ENCODE data around the gene EIF3J. TPM values are rescaled to one million over a fixed set of nuclear protein-coding genes. Genes with fewer than 3 reads are reported as not detected.
"Not testable (repeated sequence)": the region's sequence is repeated elsewhere in the genome, so short reads cannot be mapped to it uniquely, and the experiment has no call there.

EIF3J gene
- total RNA-seq, 6 donors from 2014 or later: 25.3 to 82.2 (median 58.3) TPM

DNA sequence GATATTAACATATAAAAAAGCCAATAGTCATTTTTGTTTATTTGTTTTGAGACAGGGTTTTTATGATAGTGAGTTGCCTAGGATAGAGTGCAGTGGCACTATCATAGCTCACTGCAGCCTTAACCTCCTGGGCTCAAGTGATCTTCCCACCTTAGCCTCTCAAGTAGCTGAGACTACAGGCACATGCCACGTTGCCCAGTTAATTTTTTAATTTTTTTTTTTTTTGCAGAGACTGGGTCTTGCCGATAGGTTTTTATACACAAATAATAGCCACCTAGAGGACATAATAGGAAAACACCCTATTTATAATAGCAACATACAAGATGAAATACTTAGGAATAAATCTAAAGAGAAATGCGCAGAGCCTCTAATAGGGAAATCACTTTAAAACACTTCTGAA is 13.3 kb downstream of the EIF3J start:
- H3K9me3 ChIP-seq: no peaks in the 10 kb centered on the region
- H3K4me3 ChIP-seq: no peak overlapping the region
- DNase-seq (no peak), ATAC-seq (ENCODE audit: low FRiP score in 2 of 2) (peak in 1 of 2 donors; percentile 40)
- TF ChIP-seq POLR2A (IDR thresholded peaks at IDR 0.05) (no peak), POLR2AphosphoS5 (IDR thresholded peaks at IDR 0.05) (no peak)
- TF ChIP-seq, protein P1, sequence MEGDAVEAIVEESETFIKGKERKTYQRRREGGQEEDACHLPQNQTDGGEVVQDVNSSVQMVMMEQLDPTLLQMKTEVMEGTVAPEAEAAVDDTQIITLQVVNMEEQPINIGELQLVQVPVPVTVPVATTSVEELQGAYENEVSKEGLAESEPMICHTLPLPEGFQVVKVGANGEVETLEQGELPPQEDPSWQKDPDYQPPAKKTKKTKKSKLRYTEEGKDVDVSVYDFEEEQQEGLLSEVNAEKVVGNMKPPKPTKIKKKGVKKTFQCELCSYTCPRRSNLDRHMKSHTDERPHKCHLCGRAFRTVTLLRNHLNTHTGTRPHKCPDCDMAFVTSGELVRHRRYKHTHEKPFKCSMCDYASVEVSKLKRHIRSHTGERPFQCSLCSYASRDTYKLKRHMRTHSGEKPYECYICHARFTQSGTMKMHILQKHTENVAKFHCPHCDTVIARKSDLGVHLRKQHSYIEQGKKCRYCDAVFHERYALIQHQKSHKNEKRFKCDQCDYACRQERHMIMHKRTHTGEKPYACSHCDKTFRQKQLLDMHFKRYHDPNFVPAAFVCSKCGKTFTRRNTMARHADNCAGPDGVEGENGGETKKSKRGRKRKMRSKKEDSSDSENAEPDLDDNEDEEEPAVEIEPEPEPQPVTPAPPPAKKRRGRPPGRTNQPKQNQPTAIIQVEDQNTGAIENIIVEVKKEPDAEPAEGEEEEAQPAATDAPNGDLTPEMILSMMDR (IDR thresholded peaks at IDR 0.05): peak in 1 of 6 experiments; percentile 16
- peaks cover 7 to 22% (median 11%) of the 10 kb centered on the region in 4 donors for H3K4me1 ChIP-seq
- H3K27ac ChIP-seq: no peak overlapping the region
- 32 to 34% methylated on average over 3 of the region's 3 CpGs for WGBS, 2 donors
- H3K36me3 ChIP-seq: peaks cover 0 to 41% (median 22%) of the 10 kb centered on the region in 4 donors
- H3K27me3 ChIP-seq: no peaks in the 10 kb centered on the region

GRCh38 chr15:44550734-44551133 is 13.8 kb downstream of the EIF3J start:
- DNase-seq: no peak
- peaks cover 7 to 20% (median 8%) of the 10 kb centered on the region in 4 donors for H3K4me1 ChIP-seq
- TF ChIP-seq, protein P1 (IDR thresholded peaks at IDR 0.05): no peak
- TF ChIP-seq POLR2AphosphoS5 (IDR thresholded peaks at IDR 0.05) (no peak), EP300 (IDR thresholded peaks at IDR 0.05) (no peak), POLR2A (IDR thresholded peaks at IDR 0.05) (no peak)
- H3K9me3 ChIP-seq: no peaks in the 10 kb centered on the region
- WGBS, 2 donors: 94% methylated on average over 4 of the region's 4 CpGs
- ATAC-seq (ENCODE audit: low FRiP score in 2 of 2): no peak
- no peaks in the 10 kb centered on the region for H3K27me3 ChIP-seq
- H3K27ac ChIP-seq: no peak overlapping the region
- H3K36me3 ChIP-seq: peaks cover 0 to 46% (median 26%) of the 10 kb centered on the region in 4 donors
- no peak overlapping the region for H3K4me3 ChIP-seq

GRCh38 chr15:44554934-44555723 is 18.2 kb downstream of the EIF3J start:
- no peak for ATAC-seq (ENCODE audit: low FRiP score in 2 of 2)
- no peak for DNase-seq
- Histone ChIP-seq H3K27ac (peak overlapping the region in 1 of 4 donors; percentile 6), H3K4me1 (peaks cover 0 to 7% (median 1%) of the 10 kb centered on the region in 4 donors), H3K36me3 (peaks cover 24 to 90% (median 63%) of the 10 kb centered on the region in 4 donors), H3K27me3 (no peaks in the 10 kb centered on the region), H3K4me3 (no peak overlapping the region), H3K9me3 (no peaks in the 10 kb centered on the region)
- no peak for TF ChIP-seq POLR2AphosphoS5 (IDR thresholded peaks at IDR 0.05)
- TF ChIP-seq, protein P1 (IDR thresholded peaks at IDR 0.05): no peak
- TF ChIP-seq POLR2A (IDR thresholded peaks at IDR 0.05): no peak
- TF ChIP-seq EP300 (IDR thresholded peaks at IDR 0.05): no peak
- WGBS, 2 donors: 81 to 86% methylated on average over 4 of the region's 4 CpGs

- ATAC-seq (ENCODE audit: low FRiP score in 2 of 2); H3K4me1 ChIP-seq; H3K27me3 ChIP-seq; DNase-seq; H3K9me3 ChIP-seq; H3K27ac ChIP-seq; H3K4me3 ChIP-seq: not testable (repeated sequence)
- H3K36me3 ChIP-seq: peaks cover 49 to 100% (median 81%) of the 10 kb centered on the region in 4 donors
Observed at GRCh38 chr15:44560926-44561325, 24.0 kb downstream of the EIF3J start.

DNA sequence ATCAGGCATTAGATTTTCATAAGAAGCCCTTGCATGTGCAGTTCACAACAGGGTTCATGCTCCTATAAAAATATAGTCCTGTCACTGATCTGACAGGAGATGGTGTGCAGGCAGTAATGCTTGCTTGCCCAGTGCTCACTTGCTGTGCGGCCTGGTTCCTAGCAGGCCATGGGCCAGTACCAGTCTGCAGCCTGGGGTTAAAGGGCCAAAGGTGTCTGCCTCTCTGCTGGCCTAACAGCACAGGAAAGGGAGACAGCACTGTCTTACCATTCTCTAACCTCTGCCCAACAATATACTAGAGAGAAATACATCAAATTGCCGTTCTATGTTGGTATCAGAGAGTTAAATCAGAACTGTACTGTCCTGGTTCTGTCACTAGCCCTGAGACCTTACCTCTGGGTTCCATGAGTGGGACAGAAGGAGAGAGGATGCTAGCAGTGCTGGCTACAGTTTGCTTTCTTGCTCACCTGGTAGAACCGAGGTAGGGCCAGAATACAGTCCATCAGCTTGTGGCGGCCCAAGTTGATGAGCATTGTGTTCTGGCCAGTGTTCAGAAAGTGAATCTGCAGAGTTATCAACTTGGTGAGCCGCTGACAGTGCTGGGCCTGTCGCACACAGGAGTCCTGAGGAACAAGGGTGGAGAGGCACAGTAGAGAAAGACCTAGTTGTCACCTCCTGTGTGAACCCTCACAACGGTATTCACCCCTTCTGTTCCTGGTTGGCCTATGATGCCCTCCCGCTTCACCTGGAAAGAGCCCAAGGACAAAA is 28.6 kb downstream of the EIF3J start:
- peaks cover 47 to 98% (median 81%) of the 10 kb centered on the region in 4 donors for H3K36me3 ChIP-seq
- TF ChIP-seq POLR2A (IDR thresholded peaks at IDR 0.05) (no peak), POLR2AphosphoS5 (IDR thresholded peaks at IDR 0.05) (no peak), EP300 (IDR thresholded peaks at IDR 0.05) (no peak)
- TF ChIP-seq, protein P1 (IDR thresholded peaks at IDR 0.05): no peak
- no peaks in the 10 kb centered on the region for H3K27me3 ChIP-seq
- H3K27ac ChIP-seq: no peak overlapping the region
- H3K4me3 ChIP-seq: no peak overlapping the region
- H3K9me3 ChIP-seq: peaks cover 0 to 5% (median 0%) of the 10 kb centered on the region in 4 donors
- WGBS, 2 donors: 97 to 98% methylated on average over 8 of the region's 8 CpGs
- DNase-seq (no peak), ATAC-seq (ENCODE audit: low FRiP score in 2 of 2) (no peak)
- no peaks in the 10 kb centered on the region for H3K4me1 ChIP-seq
